NCI-H1105 (cell line): ENCODE data around the gene WDR47.
"Not testable (repeated sequence)": the region's sequence is repeated elsewhere in the genome, so short reads cannot be mapped to it uniquely, and the experiment has no call there.

Source experiments
- DNase-seq: peaks from one replicate; lab custom pipeline; 2025; lab: John Stamatoyannopoulos, UW

Gene WDR47

DNA sequence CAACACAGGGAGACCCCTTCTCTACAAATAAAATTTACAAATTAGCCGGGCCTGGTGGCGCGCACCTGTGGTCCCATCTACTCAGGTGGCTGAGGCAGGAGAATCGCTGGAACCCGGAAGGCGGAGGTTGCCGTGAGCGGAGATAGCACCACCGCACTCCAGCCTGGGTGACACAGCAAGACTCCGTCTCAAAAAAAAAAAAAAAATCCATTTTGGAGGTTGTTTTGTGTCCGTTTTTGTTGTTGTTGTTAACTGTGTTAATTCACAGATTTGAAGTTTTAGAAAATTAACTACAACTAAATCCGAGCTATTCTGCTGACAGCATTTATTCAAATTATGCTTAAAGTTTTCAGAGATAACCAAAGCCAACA lies 79.2 kb downstream of the WDR47 start:
- DNase-seq = peak; percentile 8

DNA sequence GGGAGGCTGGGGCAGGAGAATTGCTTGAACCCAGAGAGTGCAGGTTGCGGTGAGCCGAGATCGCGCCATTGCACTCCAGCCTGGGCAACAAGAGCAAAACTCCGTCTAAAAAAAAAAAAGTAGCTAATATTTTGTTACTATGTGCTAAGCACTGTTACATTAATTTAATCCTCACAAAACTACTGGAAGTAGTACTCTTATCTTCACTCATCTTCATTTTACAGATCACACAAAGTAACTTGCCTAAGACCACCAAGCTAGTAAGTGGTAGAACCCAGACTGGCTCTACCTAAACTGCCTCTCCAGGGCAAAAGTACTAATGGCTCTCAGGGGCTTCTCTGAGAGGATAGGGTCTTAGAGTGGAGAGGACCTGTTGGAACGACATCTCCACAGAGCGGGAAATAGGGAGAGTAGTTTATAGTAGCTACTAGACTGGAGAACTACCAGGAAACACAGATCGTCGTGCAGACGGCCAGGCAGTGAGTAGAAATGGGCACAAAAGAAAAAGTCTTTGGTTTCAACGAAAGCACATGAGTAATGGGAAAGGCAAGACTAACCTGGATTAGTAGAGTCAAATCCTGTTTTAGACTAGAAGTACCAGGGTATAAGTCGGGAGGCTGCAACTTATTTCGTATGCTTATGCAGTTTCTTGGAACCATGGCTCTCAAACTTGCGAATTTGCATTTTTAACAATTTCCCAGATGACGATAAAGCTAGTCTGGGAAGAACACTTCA lies 80.0 kb downstream of the WDR47 start:
- DNase-seq = no peak

DNA sequence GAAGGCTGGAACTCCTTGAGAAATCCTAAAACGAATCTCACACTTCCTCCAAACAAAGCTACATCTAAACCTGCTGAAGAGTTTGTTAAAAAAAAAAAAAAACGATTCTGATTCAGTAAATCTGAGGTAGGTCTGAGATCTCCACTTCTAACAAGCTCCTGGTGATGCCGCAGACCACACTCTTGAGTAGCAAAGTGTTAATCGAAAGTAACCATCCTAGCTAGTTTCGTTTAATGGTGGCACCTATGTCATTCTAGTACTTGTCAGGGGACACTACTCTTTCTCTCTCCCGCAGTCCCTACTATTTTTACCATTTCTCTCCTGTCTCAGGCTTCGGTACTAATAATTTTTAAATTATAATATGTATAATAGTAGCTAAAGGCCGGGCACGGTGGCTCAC lies 80.7 kb downstream of the WDR47 start:
- no peak for DNase-seq

DNA sequence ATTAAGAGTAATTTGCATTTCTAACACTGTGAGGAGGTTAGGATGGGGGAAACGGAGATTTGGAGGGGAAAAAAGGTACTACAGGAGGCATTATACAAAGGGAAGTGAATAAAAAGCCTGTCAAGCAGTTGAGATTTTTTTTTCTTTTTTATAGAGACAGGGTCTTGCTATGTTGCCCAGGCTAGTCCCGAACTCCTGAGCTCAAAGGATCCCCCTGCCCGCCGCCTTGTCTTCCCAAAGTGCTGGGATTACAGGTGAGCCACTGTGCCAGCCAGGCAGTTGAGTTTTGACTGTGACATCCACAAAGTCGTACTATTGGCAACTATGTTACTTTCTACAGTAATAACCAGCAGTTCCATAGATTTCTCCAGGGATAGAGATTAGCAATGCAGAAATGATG lies 81.2 kb downstream of the WDR47 start:
- no peak for DNase-seq

DNA sequence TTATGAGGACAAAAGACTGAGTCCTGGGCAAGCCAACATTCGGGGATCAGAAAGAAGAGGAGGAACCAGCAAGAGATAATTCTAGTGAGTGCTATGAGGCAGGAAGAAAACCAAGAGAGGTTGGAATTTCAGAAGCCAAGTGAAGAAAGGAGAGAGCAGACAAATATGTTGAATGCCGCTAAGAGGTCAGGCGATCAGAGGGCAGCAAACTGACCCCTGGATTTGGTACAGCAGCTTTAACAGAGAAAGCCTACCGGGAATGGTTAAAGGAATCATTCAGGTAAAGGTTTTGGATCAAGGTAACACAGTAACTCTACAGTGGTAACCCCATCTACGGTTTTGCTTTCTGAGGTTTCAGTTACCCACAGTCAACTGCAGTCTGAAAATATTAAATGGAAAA lies 84.0 kb downstream of the WDR47 start:
- no peak for DNase-seq

DNA sequence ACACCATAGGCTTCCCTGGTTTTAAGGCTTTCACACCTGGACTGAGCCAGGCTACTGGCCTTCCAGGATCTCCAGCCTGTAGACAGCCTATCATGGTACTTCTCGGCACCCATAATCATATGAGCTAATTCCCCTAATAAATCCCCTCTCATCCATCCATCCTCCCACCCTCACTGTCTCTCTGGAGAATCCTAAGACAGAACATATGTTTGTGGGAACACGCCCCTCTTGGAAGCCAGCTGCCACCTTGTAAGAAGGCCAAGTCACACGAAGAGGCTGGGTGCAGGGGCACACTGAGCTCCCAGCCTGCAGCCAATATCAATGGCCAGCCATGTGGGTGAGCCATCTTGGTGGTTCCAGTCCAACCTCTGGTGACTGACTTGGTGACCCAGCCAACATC lies 86.0 kb downstream of the WDR47 start:
- no peak for DNase-seq

DNA sequence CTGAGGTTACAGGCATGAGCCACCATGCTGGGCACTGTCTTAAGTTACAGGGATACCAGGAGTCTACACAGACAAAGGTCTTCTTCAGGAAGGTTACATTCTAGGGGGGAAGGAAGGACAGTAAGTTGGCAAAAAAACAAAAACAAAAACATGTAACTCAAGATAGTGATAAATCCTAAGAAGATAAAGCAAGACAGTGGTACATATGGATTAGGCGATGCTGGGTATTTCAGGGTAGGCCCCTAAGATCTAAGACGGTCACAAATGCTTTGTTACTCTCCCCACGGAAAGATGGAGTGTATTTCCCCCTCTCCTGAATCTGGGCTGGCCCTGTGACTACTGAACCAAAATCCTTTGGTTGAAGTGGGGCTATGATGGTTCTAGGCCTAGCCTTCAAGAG lies 86.8 kb downstream of the WDR47 start:
- no peak for DNase-seq

DNA sequence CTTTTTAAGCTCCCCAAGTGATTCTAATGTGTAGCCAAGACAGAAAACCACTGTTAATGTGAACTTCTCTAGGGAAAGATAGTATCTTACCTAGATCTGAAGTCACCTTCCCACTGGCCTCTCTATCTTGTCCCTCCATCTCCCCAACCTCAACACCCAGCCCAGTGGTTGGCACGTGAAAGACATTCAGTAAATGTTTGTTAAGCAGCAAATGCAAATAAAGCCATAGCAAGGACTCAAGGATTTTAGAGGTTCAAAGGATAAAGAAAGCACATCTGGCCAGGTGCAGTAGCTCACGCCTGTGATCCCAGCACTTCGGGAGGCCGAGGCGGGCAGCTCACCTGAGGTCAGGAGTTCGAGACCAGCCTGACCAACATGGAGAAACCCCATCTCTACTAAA lies 88.5 kb downstream of the WDR47 start:
- no peak for DNase-seq

DNA sequence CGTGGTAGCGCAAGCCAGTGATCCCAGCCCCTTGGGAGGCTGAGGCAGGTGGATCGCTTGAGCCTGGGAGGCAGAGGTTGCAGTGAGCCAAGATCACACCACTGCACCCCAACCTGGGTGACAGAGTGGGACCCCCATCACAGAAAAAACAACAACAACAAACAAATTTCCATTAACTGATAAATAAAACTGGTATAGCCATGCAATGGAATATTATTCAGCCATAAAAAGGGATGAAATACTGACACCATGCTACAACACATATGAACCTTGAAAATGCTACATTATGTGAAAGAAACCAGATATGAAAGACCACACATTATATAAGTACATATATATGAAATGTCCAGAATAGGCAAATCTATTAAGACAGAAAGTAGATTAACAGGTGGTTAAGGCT lies 90.7 kb downstream of the WDR47 start:
- DNase-seq = no peak

DNA sequence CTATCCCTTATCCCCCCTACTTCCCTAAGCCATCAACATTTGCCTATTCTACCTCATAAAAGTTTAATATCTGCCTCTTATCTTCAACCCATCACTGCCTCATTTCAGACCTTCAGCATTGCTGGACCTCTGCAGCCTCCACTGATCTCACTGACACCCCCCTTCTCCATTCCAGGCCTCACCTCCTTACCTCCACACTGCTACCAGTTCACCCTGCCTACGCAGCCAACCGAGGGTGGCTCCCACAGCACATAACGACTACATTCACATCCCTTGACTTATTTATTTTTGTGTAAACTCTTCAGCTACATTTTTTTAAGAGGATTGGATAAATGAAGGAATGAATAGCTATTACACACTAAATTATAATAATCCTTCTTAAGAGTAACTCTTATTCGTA lies 92.9 kb downstream of the WDR47 start:
- no peak for DNase-seq

DNA sequence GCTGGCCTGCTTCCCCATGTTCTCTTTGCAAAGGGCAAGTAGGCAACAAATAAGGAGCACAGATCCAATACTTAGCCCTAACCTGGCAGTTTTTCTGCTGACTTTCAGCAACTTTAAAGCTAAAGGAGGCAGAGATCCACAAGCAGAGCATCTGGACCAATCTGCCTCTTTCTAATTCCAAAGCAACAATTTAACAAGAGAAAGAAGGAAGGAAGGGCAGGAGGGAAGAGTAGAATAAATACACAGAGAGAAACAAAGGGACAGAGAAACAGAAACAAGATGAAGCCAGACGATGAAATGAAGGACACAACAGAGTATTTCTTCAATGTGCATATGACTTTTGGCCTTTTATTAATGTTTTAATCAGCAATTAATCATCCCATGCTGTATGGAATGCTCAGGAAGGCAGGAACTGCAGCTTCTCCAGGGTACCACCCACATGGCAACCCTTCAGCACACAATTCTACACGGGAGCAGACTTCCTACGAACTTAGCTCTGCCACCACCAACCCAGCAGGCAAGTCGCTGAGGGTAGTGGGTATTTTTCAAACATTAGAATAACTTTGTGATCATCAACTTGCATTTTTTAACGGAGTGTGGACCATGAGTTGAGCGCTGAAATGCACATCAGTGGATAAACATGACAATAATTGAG lies 93.9 kb downstream of the WDR47 start:
- DNase-seq = no peak

DNA sequence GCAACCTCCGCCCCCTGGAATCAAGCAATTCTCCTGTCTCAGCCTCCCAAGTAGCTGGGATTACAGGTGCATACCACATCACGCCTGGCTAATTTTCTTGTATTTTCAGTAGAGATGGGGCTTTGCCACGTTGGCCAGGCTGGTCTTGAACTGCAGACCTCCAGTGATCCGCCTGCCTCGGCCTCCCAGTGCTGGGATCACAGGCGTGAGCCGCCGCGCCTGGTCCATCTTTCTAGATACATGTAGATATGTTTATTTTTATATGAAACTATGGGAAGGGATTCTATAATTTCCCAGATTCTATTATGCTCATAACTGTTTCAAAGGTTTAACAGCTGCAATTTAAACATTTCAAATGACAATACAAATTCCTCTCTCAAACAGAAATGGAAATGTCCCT lies 105.7 kb downstream of the WDR47 start:
- no peak for DNase-seq

DNA sequence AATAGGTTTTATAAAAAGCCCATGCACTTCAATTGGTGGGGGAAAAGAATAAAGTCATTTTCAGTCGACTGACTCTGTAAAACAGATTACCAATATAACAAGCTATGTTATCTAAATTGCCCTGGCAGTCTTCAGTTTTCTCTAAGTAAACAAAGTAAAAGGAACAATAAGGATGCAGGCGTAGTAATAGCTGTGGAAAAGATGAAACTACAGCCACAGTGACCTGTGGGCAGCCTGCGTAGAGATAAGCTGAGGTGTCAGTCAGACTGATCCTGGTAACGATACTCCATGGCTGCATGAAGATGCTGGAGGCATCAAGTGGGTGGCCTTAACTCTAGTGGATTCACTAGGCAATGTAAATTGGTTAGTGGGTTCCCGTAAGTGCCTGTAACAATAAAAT lies 108.0 kb downstream of the WDR47 start:
- no peak for DNase-seq

DNA sequence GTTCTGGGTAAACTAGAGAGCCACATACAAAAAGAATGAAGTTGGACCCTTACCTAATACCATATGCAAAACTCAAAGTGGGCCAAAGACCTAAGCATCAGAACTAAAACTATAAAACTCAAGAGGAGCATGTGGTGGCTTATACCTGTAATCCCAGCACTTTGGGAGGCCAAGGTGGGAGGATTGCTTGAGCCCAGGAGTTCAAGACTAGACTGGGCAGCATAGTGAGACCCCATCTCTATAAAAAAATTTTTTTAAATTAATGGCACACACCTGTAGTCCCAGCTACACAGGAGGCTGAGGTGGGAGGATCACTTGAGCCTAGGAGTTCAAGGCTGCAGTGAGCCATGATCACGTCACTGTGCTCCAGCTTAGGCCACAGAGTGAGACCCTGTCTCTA lies 114.3 kb downstream of the WDR47 start:
- not testable (repeated sequence) for DNase-seq

DNA sequence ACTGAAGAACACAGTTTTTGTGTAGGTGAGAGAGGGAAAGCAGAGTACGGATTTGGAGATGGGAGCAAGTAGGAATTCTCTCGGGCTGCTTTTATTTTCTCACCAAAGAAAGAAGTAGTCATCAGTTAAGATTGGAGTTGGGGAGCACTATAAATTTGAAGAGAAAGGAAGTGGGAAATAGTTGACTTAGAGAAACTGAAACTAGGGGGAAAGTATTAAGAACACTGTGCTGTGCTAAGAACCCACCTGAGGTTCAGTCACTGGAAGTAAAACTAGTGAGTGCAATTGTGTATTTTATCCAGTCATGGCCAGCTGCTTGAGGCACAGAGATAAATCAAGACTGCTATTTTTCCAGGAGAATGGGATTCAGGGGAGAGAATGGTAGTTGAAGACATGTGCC lies 116.0 kb downstream of the WDR47 start:
- DNase-seq = no peak
